GM12878 (cell line): ENCODE data around the gene SLC46A2. TPM values are rescaled to one million over a fixed set of nuclear protein-coding genes. Genes with fewer than 3 reads are reported as not detected.

Experiments used
- ATAC-seq: fragments of 200-7000 bp; cut with Tn5 transposase; 3 replicates; pipeline ENCODE4 v1.9.1; 2020; ENCODE audit warnings: mild to moderate bottlenecking, moderate library complexity
- BruUV-seq: library from RNA; stranded (reverse); fragments of 400-500 nt; replicated peaks from 2 replicates; lab custom pipeline; 2021; lab: Mats Ljungman, UMichigan
- CTCF ChIA-PET: fragments of 300-600 bp; sonication (Branson Sonifier 250); formaldehyde crosslinking; extraction: SDS; loops from one replicate; lab custom pipeline; 2021; ENCODE audit warnings: inconsistent platforms; lab: Yijun Ruan, JAX
- POLR2A ChIA-PET: fragments of 350-600 bp; formaldehyde crosslinking; extraction: SDS; loops from one replicate; lab custom pipeline; 2021; ENCODE audit warnings: inconsistent platforms; lab: Charles Lee
- RAD21 ChIA-PET: fragments of 300-600 bp; sonication (Branson Sonifier 250); formaldehyde crosslinking; loops from one replicate; lab custom pipeline; 2023; ENCODE audit warnings: antibody characterized with exemption; ENCODE audit not compliant: unreplicated experiment; lab: Charles Lee
- SMC1A ChIA-PET: fragments of 300-600 bp; sonication (Branson Sonifier 250); formaldehyde crosslinking; loops from one replicate; lab custom pipeline; 2023; ENCODE audit not compliant: unreplicated experiment, uncharacterized antibody; lab: Charles Lee
- DNase-seq: peaks from one replicate; pipeline ENCODE4 v3.0.0-alpha.2; 2011; ENCODE audit warnings: low read depth, low spot score
- FAIRE-seq: peaks from 3 replicates; lab custom pipeline; 2011; peaks lifted over from hg19 to GRCh38; lab: Jason Lieb, UNC
- H2AFZ ChIP-seq: 2 replicates; pipeline ENCODE4 v1.6.0; 2011; ENCODE audit warnings: low read depth, low read length, control low read depth; ENCODE audit not compliant: control insufficient read depth
- H3K27ac ChIP-seq: 2 replicates; pipeline ENCODE4 v1.5.1; 2011; ENCODE audit warnings: control low read depth; ENCODE audit not compliant: control insufficient read depth, insufficient read depth
- H3K27me3 ChIP-seq, 2 experiments: replicated peaks in 1 of 2; 2 replicates each; pipeline versions ENCODE4 v1.6.0 to v1.6.1; 2011; ENCODE audit warnings: low read length in 1 of 2; ENCODE audit not compliant: control insufficient read depth in 2 of 2, insufficient read depth in 2 of 2
- H3K36me3 ChIP-seq, 2 experiments: 2 replicates each; pipeline ENCODE4 v1.5.1; 2011; ENCODE audit warnings: low read length in 1 of 2; ENCODE audit not compliant: control insufficient read depth in 2 of 2, insufficient read depth in 2 of 2
- H3K4me1 ChIP-seq: 2 replicates; pipeline ENCODE4 v1.6.1; 2011; ENCODE audit warnings: mild to moderate bottlenecking, low read length, moderate library complexity, mixed read lengths; ENCODE audit not compliant: control insufficient read depth, insufficient read depth
- H3K4me2 ChIP-seq: 2 replicates; pipeline ENCODE4 v1.6.0; 2011; ENCODE audit warnings: control low read depth; ENCODE audit not compliant: control insufficient read depth, insufficient read depth
- H3K4me3 ChIP-seq: fragments of 200-600 bp; sonication (generic); 2 replicates; pipeline ENCODE4 v1.5.1; 2016
- H3K79me2 ChIP-seq: 2 replicates; pipeline ENCODE4 v1.6.0; 2011; ENCODE audit warnings: low read length; ENCODE audit not compliant: control insufficient read depth, insufficient read depth
- H3K9ac ChIP-seq: 2 replicates; pipeline ENCODE4 v1.8.0; 2011; ENCODE audit warnings: low read length, control low read depth, mixed read lengths; ENCODE audit not compliant: control insufficient read depth, insufficient read depth
- H3K9me3 ChIP-seq: replicated peaks from 3 replicates; pipeline ENCODE4 v1.5.1; 2011; ENCODE audit warnings: mild to moderate bottlenecking, low read length; ENCODE audit not compliant: control insufficient read depth, insufficient read depth
- H4K20me1 ChIP-seq: 2 replicates; pipeline ENCODE4 v1.6.0; 2011; ENCODE audit not compliant: control insufficient read depth, insufficient read depth
- BMI1 ChIP-seq: fragments of 450-650 bp; IDR thresholded peaks from 2 replicates; pipeline ENCODE4 v1.6.1; 2016; ENCODE audit warnings: mild to moderate bottlenecking, moderate library complexity, borderline replicate concordance
- CHD2 ChIP-seq: IDR thresholded peaks from 2 replicates; pipeline ENCODE4 v1.6.1; 2011; ENCODE audit warnings: low read depth, low read length, improper control_type of control experiment, borderline replicate concordance
- CHD4 ChIP-seq: fragments of 200-600 bp; sonication (generic); IDR thresholded peaks from 2 replicates; pipeline ENCODE4 v1.6.1; 2016; ENCODE audit warnings: mild to moderate bottlenecking
- EGR1 ChIP-seq, 2 experiments: IDR thresholded peaks; 1 replicate in 1 of 2; 2 replicates in 1 of 2; pipeline ENCODE4 v1.6.1; 2011 to 2012; ENCODE audit warnings: low read depth in 2 of 2, low read length in 2 of 2, borderline replicate concordance in 1 of 2, mild to moderate bottlenecking in 1 of 2, moderate library complexity in 1 of 2
- MTA2 ChIP-seq: fragments of 450-650 bp; IDR thresholded peaks from 2 replicates; pipeline ENCODE4 v1.6.1; 2016; ENCODE audit warnings: low read depth, mild to moderate bottlenecking, moderate library complexity
- NFIC ChIP-seq: IDR thresholded peaks from 2 replicates; pipeline ENCODE4 v1.6.1; 2012; ENCODE audit warnings: low read depth, mild to moderate bottlenecking, inconsistent platforms, low read length, moderate library complexity
- NR2C2 ChIP-seq: IDR thresholded peaks from 2 replicates; pipeline ENCODE4 v1.6.1; 2011; ENCODE audit warnings: borderline replicate concordance, low read depth; ENCODE audit not compliant: control insufficient read depth, insufficient read length
- POLR2A ChIP-seq: IDR thresholded peaks from 2 replicates; pipeline ENCODE4 v1.6.1; 2011; ENCODE audit warnings: low read depth, mild to moderate bottlenecking, low read length
- RCOR1 ChIP-seq: conservative IDR thresholded peaks from 2 replicates; pipeline ENCODE4 v1.6.1; 2012; ENCODE audit warnings: low read depth, low read length, improper control_type of control experiment
- REST ChIP-seq: IDR thresholded peaks from 2 replicates; pipeline ENCODE4 v1.6.1; 2012; ENCODE audit warnings: mild to moderate bottlenecking, low read depth, low read length
- RFX5 ChIP-seq: IDR thresholded peaks from 2 replicates; pipeline ENCODE4 v1.6.1; 2011; ENCODE audit warnings: low read depth, low read length, improper control_type of control experiment
- SMARCA5 ChIP-seq: fragments of 450-650 bp; IDR thresholded peaks from 2 replicates; pipeline ENCODE4 v1.6.1; 2017; ENCODE audit warnings: mild to moderate bottlenecking
- SMC3 ChIP-seq: IDR thresholded peaks from 2 replicates; pipeline ENCODE4 v1.6.1; 2011; ENCODE audit warnings: low read length, improper control_type of control experiment, borderline replicate concordance
- SREBF2 ChIP-seq: IDR thresholded peaks from 2 replicates; pipeline ENCODE4 v1.6.1; 2012; ENCODE audit warnings: mild to moderate bottlenecking, low read length
- SUZ12 ChIP-seq: fragments of 200-600 bp; sonication (generic); IDR thresholded peaks from one replicate; pipeline ENCODE4 v1.6.1; 2018; ENCODE audit warnings: antibody characterized with exemption, mild to moderate bottlenecking; ENCODE audit not compliant: unreplicated experiment
- TCF7 ChIP-seq: IDR thresholded peaks from 2 replicates; pipeline ENCODE4 v1.6.1; 2014; ENCODE audit warnings: antibody characterized with exemption, borderline replicate concordance
- YBX1 ChIP-seq: fragments of 450-650 bp; IDR thresholded peaks from 2 replicates; pipeline ENCODE4 v1.6.1; 2016; ENCODE audit warnings: antibody characterized with exemption
- ZBTB40 ChIP-seq: fragments of 450-650 bp; IDR thresholded peaks from 2 replicates; pipeline ENCODE4 v1.6.1; 2016; ENCODE audit warnings: mild to moderate bottlenecking, moderate library complexity, borderline replicate concordance
- in situ Hi-C: fragments of 300-500 bp; cut with MboI; formaldehyde crosslinking; loops from 9 replicates; pipeline ENCODE4 v1.14.3; 2018; ENCODE audit warnings: mixed read lengths
- intact Hi-C: fragments of 100-400 bp; cut with micrococcal nuclease; formaldehyde crosslinking; loops from one replicate; pipeline ENCODE4 v1.14.2; 2022; ENCODE audit not compliant: unreplicated experiment
- polyA plus RNA-seq, 11 experiments: library from polyadenylated mRNA; depleted of rRNA in 4 of 11; unstranded in 6 of 11; stranded (reverse) in 5 of 11; fragments of >200 nt; fragmentation: Nextera tagmentation in 4 of 11; fragmentation: Illumina TruSeq in 1 of 11; extraction: Ambion mirVana in 4 of 11; extraction: Trizol in 1 of 11; gene quantifications; 1 replicate in 1 of 11; 2 replicates in 10 of 11; pipeline versions ENCODE4 v1.2.1 to v1.2.3, GENCODE V29; 2011 to 2016; ENCODE audit warnings: inconsistent platforms in 2 of 11, missing spikeins in 2 of 11, low read depth in 1 of 11
- total RNA-seq, 4 experiments: library from RNA; depleted of rRNA in 3 of 4; stranded (reverse); fragments of >200 nt in 3 of 4; fragmentation: Illumina TruSeq in 1 of 4; extraction: Trizol in 1 of 4; gene quantifications; 2 replicates each; pipeline versions ENCODE4 v1.2.1 to v1.2.3, GENCODE V29; 2013 to 2021

The SLC46A2 gene
- total and polyA plus RNA-seq, 10 of the 15 experiments (the other 5 are each of a cell fraction or from before 2014, with no cell fraction given) = not detected

GRCh38 chr9:112939418-112939817 is 48.7 kb upstream of the SLC46A2 start:
- POLR2A ChIA-PET = no interaction called here
- no peak for DNase-seq

More at GRCh38 chr9:112939418-112939817, 48.7 kb upstream of the SLC46A2 start:
- Histone ChIP-seq H3K4me2 (no peak overlapping the region), H3K36me3 (no peaks in the 10 kb centered on the region), H3K9me3 (no peaks in the 10 kb centered on the region), H3K4me3 (no peak overlapping the region), H3K4me1 (no peaks in the 10 kb centered on the region), H3K79me2 (no peaks in the 10 kb centered on the region), H3K9ac (no peak overlapping the region), H3K27me3 (peaks cover 0 to 1% of the 10 kb centered on the region in 2 experiments; a peak in 2 of 4 replicates), H2AFZ (no peak overlapping the region), H4K20me1 (no peaks in the 10 kb centered on the region), H3K27ac (no peak overlapping the region)
- SMC1A ChIA-PET = no interaction called here
- intact Hi-C loops (no loop called here), in situ Hi-C loops (no loop called here)
- no peak for ATAC-seq
- CTCF ChIA-PET = no interaction called here
- TF ChIP-seq SMARCA5 (no peak), BMI1 (no peak), YBX1 (no peak), SUZ12 (no peak), NFIC (no peak), CHD2 (no peak), POLR2A (no peak), RFX5 (no peak), ZBTB40 (no peak), EGR1 (IDR thresholded peaks at IDR 0.05; ENCODE audit: borderline replicate concordance in 1 of 2, low read depth in 2 of 2, low read length in 2 of 2) (no peak), SMC3 (no peak), CHD4 (no peak), NR2C2 (no peak), TCF7 (no peak), RCOR1 (no peak), MTA2 (no peak), SREBF2 (no peak), REST (no peak)
- no peak for FAIRE-seq
- no TSS peak for BruUV-seq
- RAD21 ChIA-PET = no interaction called here
